Midbrain (tissue), 1 donor: ENCODE results near the gene KIAA0930.

ENCODE experiments used
- DNase-seq: peaks from one replicate; lab custom pipeline; 2025; lab: John Stamatoyannopoulos, UW

KIAA0930 gene

GRCh38 chr22:45216133-45217003 is 24.3 kb downstream of the KIAA0930 start:
- no peak for DNase-seq

GRCh38 chr22:45212992-45213751 is 27.5 kb downstream of the KIAA0930 start:
- peak; percentile 67 for DNase-seq

- DNase-seq: peak; percentile 91
These were observed 28.4 kb downstream of the KIAA0930 start for GRCh38 chr22:45212306-45212709.

DNA sequence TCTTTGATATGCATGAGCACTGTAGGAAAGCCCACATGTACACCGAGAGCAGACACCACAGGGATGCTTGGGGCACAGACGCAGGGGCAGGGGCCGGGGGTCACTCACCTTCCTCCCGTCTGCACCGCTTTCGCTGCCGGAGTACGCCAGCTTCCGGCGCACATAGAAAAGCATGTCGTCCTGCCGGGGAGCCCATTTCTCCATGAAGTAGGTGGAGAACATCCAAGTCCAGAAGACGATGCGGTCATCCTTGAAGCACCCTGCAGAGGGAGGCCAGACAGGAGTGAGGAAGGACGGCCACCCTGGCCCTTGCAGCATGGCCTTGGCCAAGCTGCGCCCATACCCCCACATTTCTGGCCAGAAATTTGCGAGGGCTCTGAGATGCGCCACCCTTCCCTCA is 28.8 kb downstream of the KIAA0930 start:
- DNase-seq: no peak

DNA sequence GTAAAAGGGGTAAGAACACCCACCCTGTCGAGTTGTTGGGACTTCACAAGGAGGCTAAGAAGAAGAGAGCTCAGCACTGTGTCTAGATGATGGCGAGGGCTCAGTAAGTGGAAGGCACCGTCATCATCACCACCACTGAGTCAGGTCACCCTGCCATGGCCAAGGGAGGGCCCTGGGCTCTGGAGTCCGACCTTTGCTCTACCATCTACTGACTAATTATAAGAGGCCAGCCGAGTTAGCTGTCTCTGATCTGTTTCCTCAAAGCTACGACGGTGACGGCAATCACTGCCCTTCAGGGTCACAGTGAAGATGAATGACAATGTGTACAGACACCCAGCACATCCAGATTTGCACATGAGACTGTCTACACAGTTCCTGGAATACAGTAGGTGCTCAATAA is 29.3 kb downstream of the KIAA0930 start:
- DNase-seq: no peak

GRCh38 chr22:45210991-45211390 is 29.7 kb downstream of the KIAA0930 start:
- no peak for DNase-seq

DNA sequence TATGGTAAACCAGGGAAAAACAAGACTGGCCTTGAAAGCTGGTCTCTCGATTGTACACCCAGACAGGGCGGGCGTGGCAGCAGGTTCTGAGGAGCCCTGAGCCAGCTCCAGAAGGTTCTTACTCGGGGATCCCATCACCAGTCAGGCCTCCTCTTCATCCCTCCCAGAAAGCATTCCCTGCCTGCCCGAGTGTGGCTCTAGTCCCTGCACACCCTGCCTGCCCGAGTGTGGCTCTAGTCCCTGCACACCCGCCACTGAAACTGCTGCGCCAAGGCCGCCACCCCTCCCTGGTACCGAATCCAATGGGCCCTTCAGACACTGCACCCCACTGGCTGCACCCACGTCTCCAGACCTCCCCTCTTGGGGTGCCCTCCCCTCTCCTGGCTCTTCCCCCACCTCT is 30.1 kb downstream of the KIAA0930 start:
- no peak for DNase-seq

GRCh38 chr22:45210174-45210573 is 30.5 kb downstream of the KIAA0930 start:
- no peak for DNase-seq

DNA sequence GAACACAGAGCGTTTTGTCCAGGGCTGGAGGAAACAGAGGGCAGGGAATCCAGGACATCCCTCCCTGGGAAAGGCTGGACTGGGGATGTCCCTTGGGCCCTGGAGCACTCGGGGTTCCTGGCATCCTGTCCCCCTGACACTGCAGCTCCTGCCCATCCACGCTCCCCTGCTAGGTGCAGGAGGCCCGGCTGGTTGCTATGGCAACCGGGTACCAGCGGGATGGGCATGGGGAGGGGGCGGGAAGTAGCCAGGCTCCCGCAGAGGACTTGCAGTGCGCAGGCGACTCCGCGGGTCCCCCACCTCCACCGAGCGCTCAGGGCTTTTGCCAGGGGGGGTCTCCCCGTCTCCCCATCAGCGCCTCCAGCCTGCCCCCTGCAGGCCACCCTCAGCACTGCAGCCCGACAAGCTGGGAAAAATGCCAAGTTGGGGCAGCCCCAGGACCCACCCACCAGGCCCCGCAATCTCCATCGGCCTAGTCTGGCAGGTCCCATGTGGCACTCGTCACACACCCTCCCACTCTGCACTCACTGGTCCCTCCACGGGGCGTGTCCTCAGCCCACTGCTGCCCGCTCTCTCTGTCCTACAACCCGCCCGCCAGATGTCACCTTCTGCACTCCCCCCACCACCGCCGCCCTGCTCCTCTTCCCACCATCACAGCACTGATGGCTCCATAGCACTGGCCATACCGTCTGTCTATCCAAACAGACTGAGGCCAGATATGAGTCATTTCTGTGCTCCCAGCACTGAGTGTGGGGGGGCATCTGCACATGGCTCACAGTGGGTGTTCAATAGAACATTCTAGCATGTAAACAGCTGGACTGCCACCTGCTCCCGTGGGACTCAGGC is 31.5 kb downstream of the KIAA0930 start:
- peak; percentile 89 for DNase-seq

- no peak for DNase-seq
These were observed 32.0 kb downstream of the KIAA0930 start for GRCh38 chr22:45208696-45208992.

- no peak for DNase-seq
These were observed 32.6 kb downstream of the KIAA0930 start for GRCh38 chr22:45207981-45208664.

- no peak for DNase-seq
These were observed 33.2 kb downstream of the KIAA0930 start for GRCh38 chr22:45207533-45207932.

DNA sequence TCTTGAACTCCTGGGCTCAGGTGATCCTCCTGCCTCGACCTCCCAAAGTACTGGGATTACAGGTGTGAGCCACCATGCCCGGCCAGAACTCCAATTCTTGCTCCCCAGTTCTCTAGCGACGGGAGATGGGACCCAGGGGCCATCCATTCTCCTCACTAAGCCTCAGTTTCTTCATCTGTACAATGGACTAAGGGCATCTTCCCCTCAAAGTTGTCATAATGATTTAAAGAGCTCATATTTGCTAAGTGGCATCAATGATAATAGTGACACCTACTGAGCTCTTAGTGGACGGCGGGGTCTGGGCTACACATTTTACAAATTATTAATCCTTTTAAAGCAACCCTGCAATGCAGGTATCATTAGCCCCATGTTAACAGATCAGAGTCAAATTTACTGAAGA is 34.5 kb downstream of the KIAA0930 start:
- no peak for DNase-seq

- DNase-seq: no peak
These were observed 35.3 kb downstream of the KIAA0930 start for GRCh38 chr22:45205276-45205925.

DNA sequence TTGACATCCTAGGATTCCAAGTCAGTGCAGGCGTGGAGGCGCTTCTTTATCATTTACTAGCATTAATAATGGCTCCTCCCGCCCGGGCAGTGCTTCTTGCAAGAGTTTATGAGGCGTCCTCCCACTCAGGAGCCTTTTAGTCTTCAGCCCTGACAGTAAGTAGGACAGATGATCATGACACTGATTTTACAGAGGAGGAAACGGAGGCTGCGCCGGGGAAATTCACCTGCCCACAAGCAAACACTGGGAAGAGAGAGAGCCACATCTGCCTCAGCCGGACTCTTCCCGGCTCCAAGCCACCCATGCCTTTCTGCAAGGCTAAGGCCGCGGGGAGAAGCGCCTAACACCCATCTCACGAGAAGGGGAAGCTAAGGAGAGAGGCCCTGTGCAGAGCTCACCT is 35.9 kb downstream of the KIAA0930 start:
- no peak for DNase-seq

DNA sequence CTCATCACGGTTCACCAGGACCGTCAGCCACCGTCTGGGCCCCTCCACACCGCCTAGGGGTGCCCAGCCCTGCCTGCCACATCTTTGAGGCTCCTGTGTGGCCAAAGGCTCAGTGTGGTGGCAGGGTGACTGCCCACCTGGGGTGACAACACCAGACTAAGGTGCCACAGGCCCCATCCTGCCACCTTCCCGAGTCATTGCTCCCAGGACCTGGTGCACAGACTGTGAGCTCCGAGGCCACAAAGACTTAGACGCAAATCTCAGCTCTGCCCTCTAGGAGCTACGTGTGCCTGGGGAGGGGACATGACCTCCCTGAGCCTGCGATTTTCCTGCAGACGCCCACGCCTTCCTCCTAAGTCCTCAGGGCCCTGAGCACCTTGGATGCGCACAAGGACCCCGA is 36.5 kb downstream of the KIAA0930 start:
- no peak for DNase-seq

DNA sequence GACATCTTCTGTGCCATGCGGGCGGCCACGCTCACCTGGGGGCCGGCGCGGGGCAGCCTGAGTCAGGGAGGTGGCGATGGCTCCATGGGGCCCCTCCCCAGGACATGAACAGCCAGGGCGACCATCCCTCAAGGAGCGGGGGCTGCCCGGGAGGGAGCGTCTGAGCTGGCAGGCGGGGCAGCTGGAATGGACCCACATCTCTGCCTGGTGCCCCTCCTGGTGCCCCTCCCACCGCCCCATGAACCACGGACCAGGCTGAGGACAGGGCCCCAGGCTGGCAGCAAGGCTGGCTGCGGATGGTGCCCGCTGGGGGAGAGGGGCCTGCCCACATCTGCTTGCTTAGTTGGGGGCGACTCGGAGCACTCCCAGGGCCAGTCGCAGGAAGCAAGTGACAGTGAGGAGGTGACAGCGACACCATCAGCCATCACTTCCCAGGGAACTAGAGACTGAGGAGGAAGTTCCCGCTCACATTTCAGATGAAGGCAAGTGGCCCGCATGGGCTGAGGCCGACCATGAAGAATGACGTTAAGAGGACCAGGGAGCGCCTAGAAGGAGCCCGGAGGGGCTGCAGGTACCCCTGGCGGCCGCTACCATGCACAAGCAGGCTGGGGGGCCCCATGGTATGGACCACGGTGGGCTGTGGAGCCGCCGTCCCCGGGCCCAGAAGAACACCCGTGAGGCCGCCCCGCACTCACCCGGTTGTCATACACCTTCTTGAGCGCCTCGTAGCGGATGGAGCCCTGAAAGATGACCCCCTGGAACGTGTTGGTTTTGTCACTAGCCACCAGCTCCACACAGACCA is 37.3 kb downstream of the KIAA0930 start:
- DNase-seq: no peak

DNA sequence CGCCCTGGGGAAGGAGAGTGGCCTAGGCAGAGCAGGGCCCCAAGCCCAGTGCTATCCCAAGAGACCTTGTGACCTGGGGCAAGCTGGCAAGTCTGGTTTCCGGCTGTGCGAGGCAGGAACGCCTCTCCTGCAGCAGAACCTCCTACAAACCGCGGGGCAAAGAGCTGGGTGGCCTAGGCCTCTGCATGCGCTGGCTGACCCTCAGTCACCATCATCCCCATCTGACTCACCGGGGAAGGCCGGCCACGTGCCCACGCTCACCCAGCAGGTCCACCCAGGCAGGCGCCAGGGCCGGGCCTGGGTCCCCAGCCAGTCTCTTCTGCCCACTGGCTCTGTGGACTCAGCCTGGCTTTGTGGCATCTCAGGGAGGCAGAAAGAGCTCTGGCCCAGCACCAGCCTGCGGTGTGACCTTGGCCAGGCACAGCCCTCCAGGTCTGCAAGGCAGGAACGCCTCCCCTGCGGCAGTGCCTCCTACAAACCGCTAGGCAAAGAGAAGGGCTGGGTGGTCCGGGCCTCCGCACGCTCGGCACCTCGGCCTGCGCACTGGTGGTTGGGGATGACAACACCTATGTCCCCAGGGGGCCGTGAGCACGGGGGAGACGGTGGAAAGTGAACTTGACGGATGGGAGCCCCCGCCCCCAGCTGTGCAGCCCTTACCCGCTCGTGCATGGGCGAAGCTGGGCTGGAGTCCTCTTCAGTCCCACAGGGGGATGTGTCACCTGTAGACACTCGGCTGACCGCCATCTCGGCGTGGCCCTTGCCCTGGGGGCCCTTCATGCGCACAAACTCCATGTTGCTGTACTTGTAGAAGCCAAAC is 38.2 kb downstream of the KIAA0930 start:
- no peak for DNase-seq

DNA sequence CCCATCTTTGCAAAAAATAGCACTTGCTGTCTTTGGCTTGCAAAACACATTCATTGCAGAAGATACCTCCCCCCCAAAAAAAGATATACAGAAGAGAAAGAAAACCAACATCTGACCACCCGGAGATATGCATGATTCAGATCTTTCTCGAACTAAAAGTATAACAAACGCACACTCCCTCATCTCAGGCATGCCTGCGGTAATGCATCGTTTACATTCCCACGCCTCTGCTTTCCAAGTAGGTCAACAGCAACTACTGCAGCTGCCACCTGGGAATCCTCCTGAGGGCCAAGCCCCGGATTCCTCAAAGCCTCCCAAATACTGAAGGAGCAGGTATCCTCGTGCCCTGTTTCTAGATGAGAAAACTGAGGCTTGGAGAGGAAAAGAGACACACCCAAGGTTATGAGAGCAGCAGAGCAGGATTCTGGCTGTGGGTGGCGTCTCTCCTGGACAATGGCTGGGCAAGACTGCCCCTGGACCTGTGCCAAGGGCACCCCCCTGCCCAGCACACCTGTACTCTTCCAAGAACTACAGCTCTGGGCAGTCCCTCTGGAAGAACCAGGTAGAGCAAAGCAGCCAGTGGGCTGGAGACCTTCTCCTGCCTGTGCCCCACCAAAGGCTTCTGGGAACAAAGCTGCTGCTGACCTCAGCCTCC is 38.9 kb downstream of the KIAA0930 start:
- no peak for DNase-seq
